K562 (cell line): ENCODE data around the gene LAMTOR4. TPM values are rescaled to one million over a fixed set of nuclear protein-coding genes. Genes with fewer than 3 reads are reported as not detected.
A peak's percentile ranks its signal among the peaks of the same experiment; 100 is the strongest.

Source experiments
- ARID1B ChIP-seq: fragments of 450-650 bp; IDR thresholded peaks from 2 replicates; pipeline ENCODE4 v1.6.1; 2016; ENCODE audit warnings: antibody characterized with exemption, mild to moderate bottlenecking, inconsistent platforms
- C11orf30 ChIP-seq: fragments of 450-650 bp; IDR thresholded peaks from 2 replicates; pipeline ENCODE4 v1.6.1; 2016; ENCODE audit warnings: low read depth, mild to moderate bottlenecking
- CBFA2T3 ChIP-seq: fragments of 450-650 bp; IDR thresholded peaks from 2 replicates; pipeline ENCODE4 v1.6.1; 2017
- DPF2 ChIP-seq: fragments of 450-650 bp; IDR thresholded peaks from 2 replicates; pipeline ENCODE4 v1.6.1; 2016
- ELF4 ChIP-seq: fragments of 450-650 bp; formaldehyde crosslinking; IDR thresholded peaks from 2 replicates; pipeline ENCODE4 v1.4.0; 2022; ENCODE audit warnings: missing genetic modification characterization
- EP400 ChIP-seq: fragments of 450-650 bp; IDR thresholded peaks from 2 replicates; pipeline ENCODE4 v1.6.1; 2017; ENCODE audit warnings: antibody characterized with exemption, mild to moderate bottlenecking, moderate library complexity
- FOXK2 ChIP-seq, 2 experiments: fragments of 450-650 bp; IDR thresholded peaks in 1 of 2; conservative IDR thresholded peaks in 1 of 2; 2 replicates each; pipeline ENCODE4 v1.6.1; 2016; ENCODE audit warnings: low read depth in 2 of 2, mild to moderate bottlenecking in 1 of 2
- HDGF ChIP-seq: fragments of 450-650 bp; IDR thresholded peaks from 2 replicates; pipeline ENCODE4 v1.6.1; 2016
- HMG20A ChIP-seq: fragments of 450-650 bp; formaldehyde crosslinking; conservative IDR thresholded peaks from 2 replicates; pipeline ENCODE4 v1.4.0; 2020; ENCODE audit warnings: mild to moderate bottlenecking, mixed read lengths
- MTF1 ChIP-seq: fragments of 250-450 bp; sonication (Bioruptor Pico); IDR thresholded peaks from 2 replicates; pipeline ENCODE4 v1.9.0; 2021; ENCODE audit warnings: moderate library complexity, mild to moderate bottlenecking, inconsistent platforms, borderline replicate concordance
- NFRKB ChIP-seq: fragments of 450-650 bp; IDR thresholded peaks from 2 replicates; pipeline ENCODE4 v1.6.1; 2016; ENCODE audit warnings: low read depth
- POLR2AphosphoS5 ChIP-seq: IDR thresholded peaks from 2 replicates; pipeline ENCODE4 v1.6.1; 2011; ENCODE audit warnings: mild to moderate bottlenecking, low read depth, low read length, moderate library complexity; ENCODE audit not compliant: control insufficient read depth, insufficient read depth
- PYGO2 ChIP-seq: fragments of 450-650 bp; IDR thresholded peaks from 2 replicates; pipeline ENCODE4 v1.6.1; 2016; ENCODE audit warnings: mild to moderate bottlenecking, missing genetic modification characterization, moderate library complexity, missing compliant biosample characterization
- SIX5 ChIP-seq, 2 experiments: IDR thresholded peaks; 2 replicates each; pipeline ENCODE4 v1.6.1; 2011; ENCODE audit warnings: low read length in 2 of 2, borderline replicate concordance in 1 of 2, low read depth in 1 of 2, mild to moderate bottlenecking in 1 of 2, moderate library complexity in 1 of 2; ENCODE audit not compliant: insufficient read depth in 1 of 2
- SMAD4 ChIP-seq: fragments of 250-450 bp; sonication (Bioruptor Pico); conservative IDR thresholded peaks from 2 replicates; pipeline ENCODE4 v1.8.0; 2021; ENCODE audit warnings: inconsistent platforms, mild to moderate bottlenecking, moderate library complexity
- SMARCC2 ChIP-seq: fragments of 450-650 bp; IDR thresholded peaks from 2 replicates; pipeline ENCODE4 v1.6.1; 2017; ENCODE audit warnings: antibody characterized with exemption, moderate library complexity, mild to moderate bottlenecking, low read depth
- SUPT5H ChIP-seq: fragments of 450-650 bp; IDR thresholded peaks from 2 replicates; pipeline ENCODE4 v1.6.1; 2016
- TCF3 ChIP-seq: sonication (generic); formaldehyde crosslinking; IDR thresholded peaks from 2 replicates; pipeline ENCODE4 v1.4.0; 2020; ENCODE audit warnings: mild to moderate bottlenecking, missing genetic modification reagents
- YY1 ChIP-seq, 3 experiments: IDR thresholded peaks; 2 replicates each; pipeline ENCODE4 v1.6.1; 2011; ENCODE audit warnings: low read length in 2 of 3, mild to moderate bottlenecking in 2 of 3, moderate library complexity in 2 of 3, borderline replicate concordance in 1 of 3, control low read depth in 1 of 3, low read depth in 1 of 3; ENCODE audit not compliant: insufficient read depth in 3 of 3, insufficient replicate concordance in 2 of 3, control insufficient read depth in 1 of 3, insufficient read length in 1 of 3; ENCODE audit errors: extremely low read depth in 1 of 3
- ZNF354B ChIP-seq: fragments of 250-450 bp; sonication (Bioruptor Pico); IDR thresholded peaks from 2 replicates; pipeline ENCODE4 v1.4.0; 2020
- polyA plus RNA-seq, 8 experiments: library from polyadenylated mRNA; depleted of rRNA in 4 of 8; stranded (reverse) in 5 of 8; unstranded in 3 of 8; fragments of >200 nt; fragmentation: Nextera tagmentation in 2 of 8; fragmentation: Illumina TruSeq in 1 of 8; extraction: Ambion mirVana in 2 of 8; extraction: Trizol in 1 of 8; gene quantifications; 2 replicates each; pipeline versions ENCODE4 v1.2.1 to v1.2.3, GENCODE V29; 2011 to 2014; ENCODE audit warnings: inconsistent platforms in 1 of 8, missing spikeins in 1 of 8
- total RNA-seq, 7 experiments: library from RNA; depleted of rRNA in 6 of 7; stranded (reverse); fragments of >200 nt in 6 of 7; fragmentation: Illumina TruSeq in 2 of 7; extraction: Trizol in 2 of 7; gene quantifications; 2 replicates each; pipeline versions ENCODE4 v1.2.1 to v1.2.3, GENCODE V29; 2011 to 2021; ENCODE audit warnings: low replicate concordance in 1 of 7
- TF ChIP-seq, protein P1 (sequence below): fragments of 450-650 bp; IDR thresholded peaks from 2 replicates; pipeline ENCODE4 v1.6.1; 2016
- TF ChIP-seq, protein P2 (sequence below): fragments of 450-650 bp; conservative IDR thresholded peaks from 2 replicates; pipeline ENCODE4 v1.6.1; 2016; ENCODE audit warnings: missing genetic modification characterization, low read depth, mild to moderate bottlenecking, missing compliant biosample characterization, moderate library complexity

The LAMTOR4 gene
- total and polyA plus RNA-seq, 9 of the 15 experiments (the other 6 are each of a cell fraction or from before 2014, with no cell fraction given), result 79.6 to 314 (median 195) TPM

DNA sequence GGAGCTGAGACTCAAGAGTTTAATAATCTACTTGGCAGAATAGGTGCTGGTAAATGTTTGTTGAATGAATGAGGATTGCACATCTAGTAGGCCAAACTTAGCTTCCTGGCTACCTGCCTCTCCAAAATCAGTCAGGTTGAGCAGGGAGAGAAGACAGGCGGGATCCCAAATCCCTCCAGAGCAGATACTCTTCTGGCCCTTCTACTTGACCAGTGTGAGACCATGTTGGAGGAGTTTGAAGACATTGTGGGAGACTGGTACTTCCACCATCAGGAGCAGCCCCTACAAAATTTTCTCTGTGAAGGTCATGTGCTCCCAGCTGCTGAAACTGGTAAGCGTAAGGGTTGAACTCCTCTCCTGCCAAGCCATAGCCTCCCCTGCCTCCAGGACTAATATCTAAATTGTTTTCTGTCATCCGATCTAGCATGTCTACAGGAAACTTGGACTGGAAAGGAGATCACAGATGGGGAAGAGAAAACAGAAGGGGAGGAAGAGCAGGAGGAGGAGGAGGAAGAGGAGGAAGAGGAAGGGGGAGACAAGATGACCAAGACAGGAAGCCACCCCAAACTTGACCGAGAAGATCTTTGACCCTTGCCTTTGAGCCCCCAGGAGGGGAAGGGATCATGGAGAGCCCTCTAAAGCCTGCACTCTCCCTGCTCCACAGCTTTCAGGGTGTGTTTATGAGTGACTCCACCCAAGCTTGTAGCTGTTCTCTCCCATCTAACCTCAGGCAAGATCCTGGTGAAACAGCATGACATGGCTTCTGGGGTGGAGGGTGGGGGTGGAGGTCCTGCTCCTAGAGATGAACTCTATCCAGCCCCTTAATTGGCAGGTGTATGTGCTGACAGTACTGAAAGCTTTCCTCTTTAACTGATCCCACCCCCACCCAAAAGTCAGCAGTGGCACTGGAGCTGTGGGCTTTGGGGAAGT is 24.2 kb upstream of the LAMTOR4 start (continued):
- TF ChIP-seq SMAD4 (CRISPR knock-in tag), result peak; percentile 52
- 0 out of 2 replicates have a peak, but pooled peaks have one; percentile 11 for TF ChIP-seq SUPT5H
- peak in 1 of 3 experiments; percentile 43 for TF ChIP-seq YY1 (IDR thresholded peaks at IDR 0.05; ENCODE audit: borderline replicate concordance in 1 of 3, control insufficient read depth in 1 of 3, extremely low read depth in 1 of 3, insufficient read depth in 3 of 3, insufficient read length in 1 of 3, insufficient replicate concordance in 2 of 3, low read depth in 1 of 3, low read length in 2 of 3)
- TF ChIP-seq MTF1 (CRISPR knock-in tag), result no peak
- TF ChIP-seq CBFA2T3, result 0 out of 2 replicates have a peak, but pooled peaks have one; percentile 5
- no peak for TF ChIP-seq HDGF
- TF ChIP-seq TCF3 (CRISPR knock-in tag), result peak; percentile 9; the same call in 1 of the 2 replicates
- no peak for TF ChIP-seq SMARCC2
- peak; percentile 8; the same call in 1 of the 2 replicates for TF ChIP-seq POLR2AphosphoS5
- TF ChIP-seq ELF4, result 0 out of 2 replicates have a peak, but pooled peaks have one; percentile 45
- peak; percentile 46; the same call in 1 of the 2 replicates for TF ChIP-seq C11orf30
- TF ChIP-seq SIX5 (IDR thresholded peaks at IDR 0.05; ENCODE audit: borderline replicate concordance in 1 of 2, insufficient read depth in 1 of 2, low read depth in 1 of 2, low read length in 2 of 2), result no peak
- 0 out of 2 replicates have a peak, but pooled peaks have one; percentile 25 for TF ChIP-seq DPF2
- peak; percentile 52 for TF ChIP-seq EP400
- TF ChIP-seq, protein P1, sequence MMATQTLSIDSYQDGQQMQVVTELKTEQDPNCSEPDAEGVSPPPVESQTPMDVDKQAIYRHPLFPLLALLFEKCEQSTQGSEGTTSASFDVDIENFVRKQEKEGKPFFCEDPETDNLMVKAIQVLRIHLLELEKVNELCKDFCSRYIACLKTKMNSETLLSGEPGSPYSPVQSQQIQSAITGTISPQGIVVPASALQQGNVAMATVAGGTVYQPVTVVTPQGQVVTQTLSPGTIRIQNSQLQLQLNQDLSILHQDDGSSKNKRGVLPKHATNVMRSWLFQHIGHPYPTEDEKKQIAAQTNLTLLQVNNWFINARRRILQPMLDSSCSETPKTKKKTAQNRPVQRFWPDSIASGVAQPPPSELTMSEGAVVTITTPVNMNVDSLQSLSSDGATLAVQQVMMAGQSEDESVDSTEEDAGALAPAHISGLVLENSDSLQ, result peak; percentile 50
- 0 out of 2 replicates have a peak, but pooled peaks have one; percentile 31 for TF ChIP-seq PYGO2 (tag)
- peak; percentile 29 to 57; a peak in 2 of 4 replicates for TF ChIP-seq FOXK2 (conservative IDR thresholded peaks at IDR 0.05 in 1 of 2, IDR thresholded peaks at IDR 0.05 in 1 of 2; ENCODE audit: low read depth in 2 of 2)
- no peak for TF ChIP-seq HMG20A (CRISPR knock-in tag)
- TF ChIP-seq NFRKB, result peak; percentile 9; the same call in 1 of the 2 replicates
- no peak for TF ChIP-seq ZNF354B (CRISPR knock-in tag)
- TF ChIP-seq ARID1B, result peak; percentile 16; the same call in 1 of the 2 replicates
- TF ChIP-seq, protein P2, sequence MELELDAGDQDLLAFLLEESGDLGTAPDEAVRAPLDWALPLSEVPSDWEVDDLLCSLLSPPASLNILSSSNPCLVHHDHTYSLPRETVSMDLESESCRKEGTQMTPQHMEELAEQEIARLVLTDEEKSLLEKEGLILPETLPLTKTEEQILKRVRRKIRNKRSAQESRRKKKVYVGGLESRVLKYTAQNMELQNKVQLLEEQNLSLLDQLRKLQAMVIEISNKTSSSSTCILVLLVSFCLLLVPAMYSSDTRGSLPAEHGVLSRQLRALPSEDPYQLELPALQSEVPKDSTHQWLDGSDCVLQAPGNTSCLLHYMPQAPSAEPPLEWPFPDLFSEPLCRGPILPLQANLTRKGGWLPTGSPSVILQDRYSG, result peak; percentile 50
